CD4-positive, alpha-beta memory T cell (primary cell): Measurements from ENCODE around the gene UBE2E1. TPM values are rescaled to one million over a fixed set of nuclear protein-coding genes. Genes with fewer than 3 reads are reported as not detected.

Source experiments
- CTCF ChIA-PET: fragments of 350-600 bp; sonication (Branson Sonifier 250); formaldehyde crosslinking; loops from one replicate; lab custom pipeline; 2021; ENCODE audit warnings: inconsistent platforms; ENCODE audit not compliant: partially characterized antibody; lab: Charles Lee
- POLR2A ChIA-PET: fragments of 350-600 bp; sonication (Branson Sonifier 250); formaldehyde crosslinking; loops from one replicate; lab custom pipeline; 2021; ENCODE audit not compliant: partially characterized antibody; lab: Charles Lee
- DNase-seq, 5 donors: peaks; one replicate each; pipeline versions ENCODE4 v3.0.0 to v3.0.0-alpha.2; 2020 to 2022; ENCODE audit warnings: mixed read lengths in 1 of 5
- H3K27ac ChIP-seq: one replicate; pipeline ENCODE4 v1.7.0; 2013; ENCODE audit warnings: low read depth, low read length
- H3K27me3 ChIP-seq: 2 replicates; pipeline ENCODE4 v1.7.0; 2013; ENCODE audit warnings: mild to moderate bottlenecking, low read length, moderate library complexity; ENCODE audit not compliant: insufficient read depth
- H3K36me3 ChIP-seq: 2 replicates; pipeline ENCODE4 v1.7.0; 2013; ENCODE audit warnings: mild to moderate bottlenecking, low read length, moderate library complexity; ENCODE audit not compliant: insufficient read depth
- H3K4me1 ChIP-seq: 2 replicates; pipeline ENCODE4 v1.7.0; 2013; ENCODE audit warnings: mild to moderate bottlenecking, low read length, moderate library complexity; ENCODE audit not compliant: insufficient read depth
- H3K4me3 ChIP-seq, 2 donors: one replicate each; pipeline ENCODE4 v1.7.0; 2013; ENCODE audit warnings: low read length in 2 of 2, mild to moderate bottlenecking in 1 of 2
- H3K9me3 ChIP-seq, 2 donors: one replicate each; pipeline ENCODE4 v1.7.0; 2013; ENCODE audit warnings: low read length in 2 of 2, control low read depth in 1 of 2; ENCODE audit not compliant: control insufficient read depth in 1 of 2
- H3K27ac Mint-ChIP-seq, 7 donors: one replicate each; pipeline ENCODE4 v1.8.0; 2020 to 2021; ENCODE audit warnings: mixed read lengths in 7 of 7, mild to moderate bottlenecking in 6 of 7, inconsistent platforms in 3 of 7, moderate library complexity in 3 of 7
- H3K27me3 Mint-ChIP-seq, 2 donors: one replicate each; pipeline ENCODE4 v1.8.0; 2020 to 2021; ENCODE audit warnings: mixed read lengths in 2 of 2
- H3K36me3 Mint-ChIP-seq, 2 donors: one replicate each; pipeline ENCODE4 v1.8.0; 2020 to 2021; ENCODE audit warnings: mixed read lengths in 2 of 2, inconsistent platforms in 1 of 2, mild to moderate bottlenecking in 1 of 2
- H3K4me1 Mint-ChIP-seq, 4 donors: one replicate each; pipeline ENCODE4 v1.8.0; 2020 to 2021; ENCODE audit warnings: mixed read lengths in 4 of 4, mild to moderate bottlenecking in 1 of 4
- H3K4me3 Mint-ChIP-seq, 8 donors: one replicate each; pipeline ENCODE4 v1.8.0; 2020 to 2021; ENCODE audit warnings: mixed read lengths in 8 of 8, mild to moderate bottlenecking in 7 of 8, moderate library complexity in 6 of 8, inconsistent platforms in 3 of 8
- H3K9me3 Mint-ChIP-seq, 8 donors: one replicate each; pipeline ENCODE4 v1.8.0; 2020 to 2021; ENCODE audit warnings: mixed read lengths in 8 of 8, mild to moderate bottlenecking in 5 of 8, inconsistent platforms in 3 of 8, moderate library complexity in 1 of 8
- intact Hi-C: fragments of 100-400 bp; cut with micrococcal nuclease; formaldehyde crosslinking; loops from one replicate; pipeline ENCODE4 v1.15.1; 2023
- polyA plus RNA-seq, 2 donors: library from polyadenylated mRNA; unstranded; fragments of 300-500 nt; fragmentation: Illumina TruSeq; gene quantifications; one replicate each; pipeline ENCODE4 v1.2.3, GENCODE V29; 2021
- total RNA-seq, 2 experiments: library from RNA; stranded (reverse); gene quantifications; one replicate each; pipeline ENCODE4 v1.2.3, GENCODE V29; 2021

The UBE2E1 gene
- total and polyA plus RNA-seq, 4 experiments from 2014 or later = 10.9 to 61.4 (median 35.7) TPM

DNA sequence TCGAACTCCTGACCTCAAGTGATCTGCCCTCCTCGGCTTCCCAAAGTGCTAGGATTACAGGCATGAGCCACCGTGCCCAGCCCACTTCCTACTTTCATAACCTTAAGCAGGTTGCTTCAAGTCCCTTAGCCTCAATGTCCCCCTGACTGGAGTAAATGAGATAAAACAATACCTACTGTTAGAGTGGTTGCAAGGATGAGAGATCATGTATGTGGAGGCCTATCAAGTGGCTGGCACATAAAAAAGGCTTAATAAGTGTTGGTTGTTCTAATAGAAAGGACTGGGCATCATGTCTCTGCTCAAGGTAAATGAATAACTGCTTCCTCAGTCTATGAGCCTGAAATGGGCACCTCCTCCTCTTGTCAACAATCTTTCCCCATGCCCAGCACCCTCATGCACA lies 25.9 kb upstream of the UBE2E1 start:
- H3K4me3 Mint-ChIP-seq = no peak overlapping the region
- Histone ChIP-seq H3K36me3 (no peaks in the 10 kb centered on the region), H3K9me3 (no peaks in the 10 kb centered on the region), H3K27me3 (no peaks in the 10 kb centered on the region), H3K27ac (no peak overlapping the region), H3K4me3 (no peak overlapping the region), H3K4me1 (no peaks in the 10 kb centered on the region)
- H3K27ac Mint-ChIP-seq = no peak overlapping the region
- H3K27me3 Mint-ChIP-seq = peaks cover 6 to 18% of the 10 kb centered on the region in 2 donors
- POLR2A ChIA-PET = no interaction called here
- no peaks in the 10 kb centered on the region for H3K4me1 Mint-ChIP-seq
- CTCF ChIA-PET = no interaction called here
- no peaks in the 10 kb centered on the region for H3K36me3 Mint-ChIP-seq
- intact Hi-C loops = no loop called here
- peaks cover 0 to 4% (median 0%) of the 10 kb centered on the region in 8 donors for H3K9me3 Mint-ChIP-seq
- no peak for DNase-seq

DNA sequence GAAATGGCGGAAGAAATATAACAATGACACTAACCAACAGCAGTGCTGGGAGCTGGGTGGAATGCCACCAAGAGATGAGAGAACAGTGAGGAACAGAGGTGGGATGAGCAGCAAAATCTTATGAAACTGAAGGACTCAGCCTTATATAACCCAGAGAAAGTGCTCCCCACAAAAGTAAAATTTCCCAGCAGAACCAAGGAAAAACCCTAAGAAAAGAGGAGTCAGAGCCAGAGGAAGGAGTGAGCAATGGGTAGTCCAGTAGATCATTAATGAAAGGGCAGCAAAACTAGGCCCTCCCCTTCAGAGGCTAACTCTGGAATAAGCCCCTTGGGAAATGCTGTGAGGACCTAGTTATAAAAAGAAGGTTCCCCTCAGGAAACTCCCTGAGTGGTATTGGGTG lies 24.7 kb upstream of the UBE2E1 start:
- Mint-ChIP-seq H3K27me3 (peaks cover 8 to 18% of the 10 kb centered on the region in 2 donors), H3K36me3 (no peaks in the 10 kb centered on the region), H3K9me3 (peaks cover 0 to 4% (median 0%) of the 10 kb centered on the region in 8 donors), H3K27ac (no peak overlapping the region), H3K4me1 (no peaks in the 10 kb centered on the region), H3K4me3 (no peak overlapping the region)
- no peaks in the 10 kb centered on the region for H3K36me3 ChIP-seq
- DNase-seq = no peak
- intact Hi-C loops = no loop called here
- ChIA-PET CTCF (no interaction called here), POLR2A (no interaction called here)
- no peaks in the 10 kb centered on the region for H3K4me1 ChIP-seq
- no peak overlapping the region for H3K4me3 ChIP-seq
- H3K9me3 ChIP-seq = no peaks in the 10 kb centered on the region
- no peak overlapping the region for H3K27ac ChIP-seq
- no peaks in the 10 kb centered on the region for H3K27me3 ChIP-seq

DNA sequence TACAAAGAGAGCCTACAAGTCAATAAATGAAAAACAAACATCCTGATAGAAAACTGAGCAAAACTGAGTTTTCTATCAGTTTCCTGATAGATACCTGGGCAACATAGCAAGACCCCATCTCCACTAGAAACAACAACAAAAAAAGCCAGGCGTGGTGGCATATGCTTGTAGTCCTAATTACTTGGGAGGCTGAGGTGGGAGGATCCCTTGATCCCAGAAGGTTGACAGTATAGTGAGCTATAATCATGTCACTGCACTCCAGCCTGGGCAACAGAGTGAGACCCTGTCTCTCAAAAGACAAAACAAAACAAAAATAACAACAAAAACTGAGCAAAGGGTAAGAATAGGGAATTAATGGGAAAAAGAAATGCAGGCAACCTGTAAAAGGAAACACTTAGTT lies 23.9 kb upstream of the UBE2E1 start:
- peak overlapping the region in 1 of 7 donors; percentile 77 for H3K27ac Mint-ChIP-seq
- CTCF ChIA-PET = no interaction called here
- Histone ChIP-seq H3K36me3 (no peaks in the 10 kb centered on the region), H3K27ac (no peak overlapping the region), H3K27me3 (no peaks in the 10 kb centered on the region), H3K4me3 (no peak overlapping the region), H3K9me3 (no peaks in the 10 kb centered on the region), H3K4me1 (no peaks in the 10 kb centered on the region)
- H3K4me1 Mint-ChIP-seq = no peaks in the 10 kb centered on the region
- no peak overlapping the region for H3K4me3 Mint-ChIP-seq
- peaks cover 0 to 4% (median 0%) of the 10 kb centered on the region in 8 donors for H3K9me3 Mint-ChIP-seq
- H3K36me3 Mint-ChIP-seq = no peaks in the 10 kb centered on the region
- intact Hi-C loops = no loop called here
- H3K27me3 Mint-ChIP-seq = peaks cover 8 to 18% of the 10 kb centered on the region in 2 donors
- DNase-seq = no peak
- POLR2A ChIA-PET = no interaction called here

DNA sequence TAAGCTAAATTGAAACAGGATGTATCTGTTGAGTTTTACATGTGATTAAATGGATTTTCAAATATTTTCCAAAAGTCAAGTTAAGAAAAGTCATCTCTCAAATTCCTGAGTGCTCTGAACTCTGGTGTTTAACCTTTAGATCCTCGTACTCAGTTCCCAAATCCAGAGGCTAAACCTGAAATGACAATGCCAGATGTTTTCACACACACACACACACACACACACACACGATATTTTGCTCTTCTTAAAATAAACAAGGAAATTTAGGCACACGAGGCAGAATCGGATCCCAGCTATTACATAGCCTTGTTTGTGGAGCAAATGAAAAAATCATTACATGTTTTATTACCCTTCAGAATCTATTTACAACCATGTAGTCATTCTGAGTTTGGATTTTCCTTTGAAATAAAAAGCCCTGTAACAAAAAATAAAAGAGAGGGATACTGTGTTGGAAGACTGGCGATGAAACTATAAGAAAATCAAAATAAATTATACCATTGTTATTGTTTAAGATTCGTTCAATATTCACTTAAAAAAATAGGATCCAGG lies 20.6 kb upstream of the UBE2E1 start:
- Histone ChIP-seq H3K27ac (no peak overlapping the region), H3K4me1 (no peaks in the 10 kb centered on the region), H3K36me3 (no peaks in the 10 kb centered on the region), H3K4me3 (no peak overlapping the region), H3K9me3 (no peaks in the 10 kb centered on the region), H3K27me3 (no peaks in the 10 kb centered on the region)
- H3K36me3 Mint-ChIP-seq = no peaks in the 10 kb centered on the region
- no peak overlapping the region for H3K27ac Mint-ChIP-seq
- ChIA-PET POLR2A (no interaction called here), CTCF (no interaction called here)
- intact Hi-C loops = no loop called here
- peaks cover 8 to 15% of the 10 kb centered on the region in 2 donors for H3K27me3 Mint-ChIP-seq
- no peak for DNase-seq
- H3K4me3 Mint-ChIP-seq = no peak overlapping the region
- no peaks in the 10 kb centered on the region for H3K4me1 Mint-ChIP-seq
- H3K9me3 Mint-ChIP-seq = peaks cover 0 to 4% (median 0%) of the 10 kb centered on the region in 8 donors

DNA sequence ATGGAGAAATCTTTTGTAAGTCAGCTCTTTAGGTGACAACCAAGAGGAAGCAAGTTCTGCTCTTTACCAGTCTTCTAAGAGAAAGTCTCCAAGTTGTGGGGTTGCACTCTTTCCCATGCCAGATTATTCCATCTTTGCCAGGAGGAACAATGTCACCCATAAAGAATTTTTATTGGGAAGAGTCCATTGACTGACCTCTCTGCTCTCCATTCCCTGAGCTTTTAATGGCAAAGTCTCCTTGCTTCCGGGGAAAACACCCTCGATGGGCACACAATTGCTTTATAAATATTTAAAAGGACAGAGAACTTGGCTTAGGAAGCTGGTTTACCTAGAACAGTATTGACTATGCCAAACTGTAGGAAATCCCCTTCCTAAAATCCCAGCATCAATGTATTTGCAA lies 19.9 kb upstream of the UBE2E1 start:
- Histone ChIP-seq H3K4me1 (no peaks in the 10 kb centered on the region), H3K36me3 (no peaks in the 10 kb centered on the region), H3K4me3 (no peak overlapping the region), H3K27ac (no peak overlapping the region), H3K27me3 (no peaks in the 10 kb centered on the region), H3K9me3 (no peaks in the 10 kb centered on the region)
- ChIA-PET POLR2A (no interaction called here), CTCF (no interaction called here)
- intact Hi-C loops = no loop called here
- Mint-ChIP-seq H3K27me3 (peaks cover 8 to 11% of the 10 kb centered on the region in 2 donors), H3K27ac (no peak overlapping the region), H3K36me3 (no peaks in the 10 kb centered on the region), H3K4me3 (no peak overlapping the region), H3K9me3 (peaks cover 0 to 4% (median 0%) of the 10 kb centered on the region in 8 donors), H3K4me1 (no peaks in the 10 kb centered on the region)
- no peak for DNase-seq

DNA sequence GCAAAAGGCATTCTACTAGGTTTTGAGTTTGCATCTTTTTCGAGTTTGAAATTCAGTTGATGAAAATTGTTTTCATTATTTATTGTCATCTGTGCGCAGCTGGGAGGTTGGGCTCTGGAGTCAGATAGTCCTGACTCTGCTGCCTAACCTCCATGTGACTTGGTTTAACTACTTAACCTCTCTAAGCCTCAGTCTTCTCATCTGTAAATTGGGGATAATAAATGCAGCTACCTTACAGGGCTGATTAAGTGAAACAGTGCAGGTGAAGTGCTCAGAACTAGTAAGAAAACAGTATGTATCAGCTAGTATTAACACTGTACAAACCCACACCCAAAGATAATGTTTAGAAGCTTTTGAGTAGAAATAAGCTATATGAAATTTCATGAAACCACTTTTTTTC lies 14.1 kb upstream of the UBE2E1 start:
- H3K4me1 Mint-ChIP-seq = no peaks in the 10 kb centered on the region
- peaks cover 3 to 6% of the 10 kb centered on the region in 2 donors for H3K27me3 Mint-ChIP-seq
- no peaks in the 10 kb centered on the region for H3K27me3 ChIP-seq
- intact Hi-C loops = no loop called here
- no peaks in the 10 kb centered on the region for H3K36me3 Mint-ChIP-seq
- H3K27ac ChIP-seq = no peak overlapping the region
- DNase-seq = no peak
- no peaks in the 10 kb centered on the region for H3K9me3 Mint-ChIP-seq
- ChIA-PET POLR2A (no interaction called here), CTCF (no interaction called here)
- no peaks in the 10 kb centered on the region for H3K36me3 ChIP-seq
- no peak overlapping the region for H3K4me3 Mint-ChIP-seq
- no peaks in the 10 kb centered on the region for H3K4me1 ChIP-seq
- H3K4me3 ChIP-seq = no peak overlapping the region
- H3K27ac Mint-ChIP-seq = no peak overlapping the region
- H3K9me3 ChIP-seq = no peaks in the 10 kb centered on the region

DNA sequence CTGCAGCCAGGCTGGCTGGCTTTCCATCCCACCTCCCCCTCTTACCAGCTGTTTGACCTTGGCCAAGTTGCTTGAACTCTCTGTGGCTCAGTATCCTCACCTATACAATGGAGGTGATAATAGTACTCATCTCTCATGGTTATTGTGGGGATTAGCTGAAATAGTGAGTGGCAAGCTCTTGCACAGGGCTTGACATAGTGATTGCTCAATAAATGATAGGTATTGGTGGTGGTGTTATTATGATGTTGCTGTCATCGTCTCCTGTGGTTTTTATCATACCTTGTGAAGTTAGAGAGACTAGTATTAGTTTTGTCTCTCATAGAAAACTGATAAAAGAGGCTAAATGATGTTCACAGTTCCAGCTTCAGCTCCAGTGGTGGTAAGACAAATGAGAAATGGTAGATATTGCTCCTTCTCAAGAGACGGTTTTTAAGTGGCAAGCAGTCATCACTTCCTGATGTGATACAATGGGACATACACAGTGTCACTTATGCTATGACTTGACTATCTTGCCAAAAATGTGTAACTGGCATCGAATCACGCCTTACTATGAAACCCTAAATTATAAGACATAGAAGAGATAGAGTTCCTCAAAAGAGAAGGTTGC lies 12.1 kb upstream of the UBE2E1 start:
- Mint-ChIP-seq H3K4me1 (no peaks in the 10 kb centered on the region), H3K9me3 (no peaks in the 10 kb centered on the region), H3K36me3 (no peaks in the 10 kb centered on the region), H3K27ac (no peak overlapping the region), H3K4me3 (no peak overlapping the region), H3K27me3 (peaks cover 5 to 6% of the 10 kb centered on the region in 2 donors)
- no peak overlapping the region for H3K27ac ChIP-seq
- H3K9me3 ChIP-seq = no peaks in the 10 kb centered on the region
- H3K4me1 ChIP-seq = no peaks in the 10 kb centered on the region
- no peak overlapping the region for H3K4me3 ChIP-seq
- intact Hi-C loops = no loop called here
- H3K27me3 ChIP-seq = no peaks in the 10 kb centered on the region
- no peak for DNase-seq
- ChIA-PET CTCF (no interaction called here), POLR2A (no interaction called here)
- H3K36me3 ChIP-seq = no peaks in the 10 kb centered on the region
